Hematopoietic multipotent progenitor cell (in vitro differentiated cells): ENCODE measurements around the gene DNAH14. TPM values are rescaled to one million over a fixed set of nuclear protein-coding genes. Genes with fewer than 3 reads are reported as not detected.
"Not testable (repeated sequence)": the region's sequence is repeated elsewhere in the genome, so short reads cannot be mapped to it uniquely, and the experiment has no call there.

Source experiments
- DNase-seq, 3 donors: peaks; one replicate each; pipeline ENCODE4 v3.0.0-alpha.2; 2011 to 2015; ENCODE audit warnings: low read depth in 2 of 3, low spot score in 2 of 3
- total RNA-seq: library from RNA; depleted of rRNA; stranded (reverse); fragments of >200 nt; gene quantifications from one replicate; pipeline ENCODE4 v1.2.3, GENCODE V29; 2012

The DNAH14 gene
- total RNA-seq, 1 donor = 5.4 TPM

DNA sequence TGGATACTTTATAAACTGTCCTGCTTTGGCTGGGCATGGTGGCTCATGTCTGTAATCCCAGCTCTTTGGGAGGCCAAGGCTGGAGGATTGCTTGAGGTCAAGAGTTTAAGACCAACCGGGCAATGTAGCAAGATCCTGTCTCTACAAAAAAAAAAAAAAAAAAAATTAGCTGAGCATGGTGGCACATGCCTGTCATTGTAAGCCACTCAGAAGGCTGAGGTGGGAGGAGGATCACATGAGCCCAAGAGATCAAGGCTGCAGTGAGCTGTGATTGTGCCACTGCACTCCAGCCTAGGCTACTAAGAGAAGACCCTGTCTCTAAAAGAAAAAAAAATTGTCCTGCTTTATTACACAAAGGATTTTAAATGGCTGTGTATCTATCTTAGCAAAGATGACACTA, 403.2 kb downstream of the DNAH14 start:
- no peak for DNase-seq

DNA sequence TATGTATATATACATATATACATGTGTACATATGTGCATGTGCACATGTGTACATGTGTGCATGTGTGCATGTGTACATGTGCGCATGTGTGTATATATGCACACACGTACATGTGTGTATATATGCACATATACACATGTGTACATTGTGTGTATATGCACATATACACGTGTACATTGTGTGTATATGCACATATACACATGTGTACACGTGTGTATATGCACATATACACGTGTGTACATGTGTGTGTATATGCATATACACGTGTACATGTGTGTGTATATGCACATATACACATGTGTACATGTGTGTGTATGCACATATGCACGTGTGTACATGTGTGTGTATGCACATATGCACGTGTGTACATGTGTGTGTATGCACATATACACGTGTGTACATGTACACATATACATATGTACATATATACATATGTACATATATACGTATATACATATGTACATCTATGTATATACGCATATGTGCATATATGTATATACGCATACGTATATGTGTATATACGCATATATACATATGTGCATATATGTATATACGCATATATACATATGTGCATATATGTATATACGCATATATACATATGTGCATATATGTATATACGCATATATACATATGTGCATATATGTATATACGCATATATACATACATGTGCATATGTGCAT, 405.8 kb downstream of the DNAH14 start:
- DNase-seq = not testable (repeated sequence)

DNA sequence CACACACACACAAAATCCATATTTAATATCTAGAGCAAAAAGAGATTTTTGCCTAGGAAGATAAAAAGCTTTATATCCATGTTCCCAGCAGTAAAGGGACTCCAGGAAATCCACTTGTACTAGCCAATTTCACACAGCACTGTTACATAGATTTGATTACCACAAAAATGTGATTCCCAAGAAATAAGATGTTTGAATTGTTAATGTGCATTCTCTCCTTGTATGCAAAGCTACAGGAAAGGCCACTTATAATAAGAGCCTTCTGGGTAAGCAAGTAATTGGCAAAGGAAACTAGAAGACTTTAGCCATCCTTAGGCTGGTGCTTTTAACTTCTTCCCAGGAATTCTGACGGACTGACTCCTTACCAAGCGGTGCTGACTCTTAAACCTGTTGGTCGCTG, 409.1 kb downstream of the DNAH14 start:
- no peak for DNase-seq

DNA sequence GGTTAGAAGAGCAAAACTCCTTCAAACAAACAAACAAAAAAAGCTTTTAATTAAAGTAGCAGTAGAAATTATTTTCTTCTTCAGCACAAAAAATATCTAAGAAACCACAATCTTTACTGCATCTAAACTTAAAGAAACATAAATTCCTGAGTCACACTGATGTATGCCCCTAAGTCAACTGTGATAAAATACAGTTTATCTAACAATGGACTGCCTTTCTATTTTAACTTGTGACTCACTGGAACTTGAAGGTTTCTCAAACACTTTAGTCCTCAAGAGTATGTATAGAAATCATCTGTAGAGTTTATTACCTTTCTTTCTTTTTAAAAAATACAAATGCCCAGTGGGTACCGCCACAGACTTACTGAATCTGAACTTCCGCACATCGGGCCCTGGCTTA, 412.2 kb downstream of the DNAH14 start:
- DNase-seq = no peak

DNA sequence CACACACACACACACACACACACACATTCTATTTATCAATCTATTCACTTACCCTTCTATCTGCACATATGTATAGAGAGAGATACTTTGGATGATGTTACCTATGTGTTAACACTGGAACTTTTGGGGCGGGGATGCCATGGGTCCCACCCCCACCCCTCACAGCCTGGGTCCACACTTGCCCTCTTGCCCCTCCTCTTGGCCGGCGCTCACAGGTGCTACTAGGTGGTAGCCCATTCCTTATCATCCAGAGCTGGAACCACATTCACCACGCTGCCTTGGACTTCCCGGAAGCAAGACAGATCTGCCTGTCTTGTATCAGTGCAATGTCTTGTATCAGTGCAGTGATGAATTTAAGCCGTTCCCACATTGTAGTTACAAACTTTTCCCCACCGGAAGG, 413.2 kb downstream of the DNAH14 start:
- DNase-seq = no peak

DNA sequence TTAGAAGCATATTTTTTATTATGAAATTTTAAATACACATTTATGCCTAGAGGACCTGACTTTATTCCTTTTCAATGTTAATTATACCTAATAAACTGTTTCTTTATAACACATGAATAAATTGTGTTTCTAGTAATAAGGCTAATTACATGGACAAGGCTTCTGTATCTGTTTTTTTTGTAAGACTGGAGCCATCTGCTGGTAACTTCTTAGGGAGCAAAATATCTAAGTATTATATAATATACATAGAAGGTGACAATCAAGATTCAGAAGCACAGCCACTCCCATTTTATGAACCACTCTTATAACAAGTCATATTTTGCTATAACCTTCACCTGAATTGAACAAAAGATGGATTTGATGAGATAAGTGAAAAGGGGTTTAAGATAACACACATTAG, 414.1 kb downstream of the DNAH14 start:
- peak in 2 of 3 donors; percentile 3 to 44 for DNase-seq

DNA sequence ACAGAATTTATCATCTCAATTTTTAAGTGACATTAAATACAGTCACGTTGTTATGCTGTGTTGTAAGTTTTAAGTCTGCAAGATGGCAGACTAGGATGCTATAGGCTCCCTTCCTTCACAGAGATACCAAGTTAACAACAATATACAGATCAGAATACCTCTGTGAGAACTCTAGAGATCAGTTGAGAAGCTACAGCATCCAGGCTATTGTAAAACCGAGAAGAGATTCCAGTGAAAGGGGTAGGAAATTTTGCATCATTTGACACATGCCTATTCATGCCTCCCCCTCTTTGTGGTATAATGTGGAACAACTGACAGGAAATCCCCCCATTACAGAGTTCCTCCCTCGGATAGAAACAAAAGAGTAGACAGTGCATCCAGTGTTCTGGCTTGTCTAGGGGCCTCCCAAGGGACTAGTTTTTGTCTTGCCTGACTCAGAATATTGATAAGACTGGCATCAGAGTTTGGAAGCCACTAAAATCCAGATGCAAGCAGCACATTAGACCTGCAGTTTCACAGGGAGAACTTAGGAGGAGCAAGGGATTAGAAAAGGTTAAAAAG, 417.7 kb downstream of the DNAH14 start:
- DNase-seq = peak in 1 of 3 donors; percentile 8

DNA sequence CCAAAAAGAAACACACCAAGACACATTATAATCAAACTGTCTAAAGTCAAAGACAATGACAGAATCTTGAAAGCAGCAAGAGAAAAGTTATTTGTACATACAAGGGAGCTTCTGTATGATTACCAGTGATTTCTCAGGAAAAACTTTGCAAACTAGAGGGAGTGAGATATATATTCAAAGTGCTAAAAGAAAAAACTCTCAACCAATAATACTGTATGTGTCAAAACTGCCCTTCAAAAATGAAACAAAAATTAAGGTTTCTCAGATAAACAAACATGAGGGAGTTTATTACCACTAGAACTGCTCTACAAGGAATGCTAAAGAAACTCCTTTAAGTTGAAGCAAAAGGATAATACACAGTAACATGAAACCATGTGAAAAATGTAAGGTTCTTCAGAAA, 418.9 kb downstream of the DNAH14 start:
- no peak for DNase-seq

DNA sequence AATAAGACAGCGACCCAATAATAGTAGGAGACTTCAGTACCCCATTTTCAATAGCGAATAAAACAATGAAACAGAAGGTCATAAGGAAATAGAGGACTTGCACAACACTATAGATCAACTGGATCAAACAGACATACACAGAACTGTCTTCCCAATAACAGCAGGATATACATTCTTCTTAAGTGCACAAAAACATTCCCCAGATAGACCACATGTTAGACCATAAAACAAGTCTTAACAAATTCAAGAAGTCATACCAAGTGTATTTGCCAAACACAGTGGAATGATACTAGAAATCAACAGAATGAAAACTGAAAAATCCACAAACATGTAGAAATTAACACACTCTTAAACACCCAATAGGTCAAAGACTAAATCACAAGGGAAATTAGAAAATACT, 420.4 kb downstream of the DNAH14 start:
- no peak for DNase-seq

DNA sequence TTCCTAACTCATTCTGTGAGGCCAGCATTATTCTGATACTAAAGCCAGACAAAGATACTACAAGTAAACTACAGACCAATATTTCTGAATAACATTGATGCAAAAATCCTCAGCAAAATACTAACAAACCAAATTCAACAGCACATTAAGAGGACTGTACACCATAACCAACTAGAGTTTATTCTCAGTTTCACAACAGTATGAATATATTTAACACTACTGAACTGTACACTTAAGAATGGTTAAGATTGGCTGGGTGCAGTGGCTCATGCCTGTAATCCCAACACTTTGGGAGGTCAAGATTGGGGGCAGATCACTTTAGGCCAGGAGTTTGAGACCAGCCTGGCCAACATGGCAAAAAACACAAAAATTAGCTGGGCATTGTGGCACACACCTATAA, 421.4 kb downstream of the DNAH14 start:
- no peak for DNase-seq

DNA sequence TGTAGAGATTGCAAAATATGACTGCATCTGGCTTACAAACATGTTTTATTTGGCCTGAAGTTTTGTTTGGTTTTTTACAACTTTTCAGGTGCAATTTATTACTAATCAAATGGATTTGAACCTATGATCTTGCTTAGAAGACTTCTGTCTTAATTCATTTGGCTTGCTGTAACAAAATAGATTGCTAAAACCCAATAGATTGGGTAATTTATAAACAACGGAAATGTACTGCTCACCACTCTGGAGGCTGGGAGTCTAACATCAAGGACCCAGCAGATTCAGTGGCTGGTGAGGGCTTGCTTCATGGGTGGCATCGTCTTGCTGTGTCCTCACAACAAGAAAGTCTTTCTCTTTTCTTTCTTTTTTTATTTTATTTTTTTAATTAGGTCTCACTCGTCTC, 425.4 kb downstream of the DNAH14 start:
- DNase-seq = no peak

DNA sequence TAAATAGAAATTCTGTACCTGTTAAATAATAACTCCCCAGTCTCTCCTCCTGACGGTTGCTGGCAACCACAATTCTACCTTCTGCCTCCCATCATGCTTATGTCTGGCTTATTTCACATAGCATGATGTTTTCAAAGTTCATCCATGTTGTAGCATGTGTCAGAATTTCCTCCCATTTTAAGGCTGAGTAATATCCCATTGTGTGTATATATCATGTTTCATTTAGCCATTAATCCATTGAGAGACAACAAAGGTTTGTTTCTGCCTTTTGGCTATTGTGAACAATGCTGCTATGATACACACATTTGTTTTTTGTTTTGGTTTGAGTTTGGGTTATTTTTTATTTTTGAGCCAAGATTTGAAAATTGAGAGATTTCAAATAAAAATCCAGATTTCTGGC, 426.4 kb downstream of the DNAH14 start:
- DNase-seq = no peak

DNA sequence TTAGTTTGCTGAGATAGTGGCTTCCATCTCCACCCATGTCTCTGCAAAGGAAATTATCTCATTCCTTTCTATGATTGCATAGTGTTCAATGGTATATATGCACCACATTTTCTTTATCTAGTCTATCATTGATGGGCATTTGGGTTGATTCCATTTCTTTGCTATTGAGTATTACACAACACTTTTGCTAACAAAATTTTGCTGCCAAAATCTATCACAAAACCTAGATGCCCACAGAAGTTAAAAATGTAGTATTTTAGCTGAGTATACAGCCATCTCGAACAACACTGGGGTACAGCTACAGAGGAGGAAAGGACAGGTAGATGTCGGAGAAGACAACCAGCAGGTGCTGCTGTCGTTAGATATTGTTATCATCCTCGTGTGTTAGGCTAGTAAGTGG, 430.6 kb downstream of the DNAH14 start:
- no peak for DNase-seq

DNA sequence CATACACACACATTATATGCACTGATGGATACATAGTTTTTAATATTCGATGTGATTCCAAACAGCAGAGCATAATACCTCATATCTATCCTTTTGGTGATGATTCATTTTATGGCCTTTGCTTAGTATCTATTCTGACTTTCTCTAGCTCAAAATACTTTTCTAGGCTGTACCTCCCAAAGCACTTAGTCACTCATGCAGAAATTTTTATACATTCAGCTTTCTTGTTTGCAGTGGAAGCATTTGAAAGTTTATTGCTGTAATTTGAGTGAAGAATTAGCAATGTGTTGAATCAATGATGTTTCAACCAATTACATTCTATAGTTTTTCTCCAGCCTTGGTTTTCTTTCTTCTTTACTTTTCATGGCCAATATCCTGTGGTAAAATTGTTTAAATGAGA, 431.7 kb downstream of the DNAH14 start:
- DNase-seq = no peak

DNA sequence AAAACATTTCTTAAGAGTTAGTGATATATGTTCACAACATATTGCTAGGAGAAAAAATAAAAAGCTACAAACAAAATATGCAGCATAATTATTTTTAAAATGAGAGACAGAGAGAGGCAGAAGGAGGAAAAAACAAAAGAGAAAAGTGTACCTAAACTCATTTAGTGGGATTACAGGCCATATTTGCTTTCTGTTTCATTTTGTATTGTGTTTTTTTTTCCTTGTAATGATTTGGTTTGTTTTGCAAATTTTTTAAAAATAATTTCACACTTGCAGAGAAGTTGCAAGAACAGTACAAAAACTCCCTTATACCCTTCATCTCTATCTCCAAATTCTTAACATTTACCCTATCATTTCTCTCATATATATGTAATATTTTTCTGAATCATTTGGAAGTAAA, 433.3 kb downstream of the DNAH14 start:
- no peak for DNase-seq

DNA sequence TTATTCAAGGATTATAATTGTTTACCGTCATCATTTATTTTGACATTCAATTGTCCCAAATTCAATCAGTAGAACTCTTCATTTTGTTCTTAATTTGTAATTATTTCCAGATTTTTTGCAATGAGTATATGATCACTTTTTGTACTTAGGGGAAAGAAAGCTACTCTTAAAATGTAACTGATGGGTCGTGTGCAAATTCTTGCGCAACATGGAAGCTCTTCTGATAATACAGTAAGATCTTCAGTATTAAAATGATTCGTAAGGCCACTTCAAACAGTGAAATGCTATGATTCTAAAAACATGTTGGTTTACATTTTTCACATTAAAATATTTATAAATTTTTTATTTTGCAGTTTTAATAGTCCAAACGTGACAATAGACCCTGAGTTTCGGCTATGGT, 435.0 kb downstream of the DNAH14 start:
- DNase-seq = no peak

DNA sequence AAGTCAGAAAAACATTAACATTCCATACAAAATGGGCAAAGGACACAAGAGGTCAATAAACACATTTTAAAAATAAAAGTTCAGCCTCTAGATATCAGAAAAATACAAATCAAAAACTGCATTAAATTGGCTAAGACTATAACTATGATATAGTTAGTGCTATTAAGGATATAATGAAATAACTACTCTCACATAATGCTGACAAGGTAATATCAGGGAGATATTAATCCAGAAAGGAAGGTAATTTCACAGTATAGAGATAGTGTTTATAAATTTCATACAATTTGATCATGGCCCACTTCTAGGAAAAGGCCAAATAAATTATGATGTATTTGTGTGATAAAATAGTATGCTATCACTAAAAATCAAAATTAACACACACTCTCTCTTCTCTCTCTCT, 436.5 kb downstream of the DNAH14 start:
- no peak for DNase-seq

DNA sequence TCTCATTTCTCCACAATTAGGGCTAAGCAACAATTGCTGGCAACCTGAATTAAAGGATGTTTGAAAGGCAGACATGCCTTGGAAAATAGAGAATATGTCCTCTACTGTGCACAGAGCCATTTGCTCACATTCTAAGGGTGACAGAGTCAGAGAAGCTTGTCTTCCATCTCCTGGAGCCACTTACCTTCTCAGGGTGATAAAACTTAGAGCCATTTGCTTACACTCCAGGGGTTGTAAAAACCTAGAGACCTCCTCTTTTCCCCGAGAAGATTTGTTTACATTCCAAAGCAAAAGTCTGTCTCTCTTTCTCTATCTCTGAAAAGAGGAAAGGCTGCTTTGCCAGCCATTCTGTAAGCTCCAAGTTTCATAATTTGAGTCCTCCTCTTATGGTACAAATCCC, 437.1 kb downstream of the DNAH14 start:
- no peak for DNase-seq

DNA sequence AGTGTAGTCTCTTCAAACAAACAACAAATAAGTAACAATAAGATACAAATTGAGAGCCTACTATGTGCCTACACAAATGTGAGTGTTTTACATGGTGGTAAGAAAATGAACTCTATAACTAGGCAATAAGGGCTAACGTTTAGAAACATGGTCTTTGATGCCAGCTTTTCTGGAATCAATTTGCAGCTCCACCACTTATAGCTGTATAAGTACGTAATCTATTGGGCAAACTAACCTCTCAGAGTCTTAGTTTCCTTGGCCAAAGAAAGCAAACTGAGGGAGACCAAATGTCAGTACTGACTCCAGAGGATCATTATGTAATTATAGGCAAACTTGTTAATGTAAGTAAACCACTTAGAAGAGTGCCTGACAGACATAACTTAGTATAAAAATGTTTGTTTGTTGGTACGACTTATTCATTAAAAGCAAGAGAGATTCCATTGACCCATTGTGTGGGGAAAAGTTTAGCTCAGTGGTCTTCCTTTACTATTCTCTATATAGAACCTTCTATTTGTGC, 438.6 kb downstream of the DNAH14 start:
- DNase-seq = no peak

DNA sequence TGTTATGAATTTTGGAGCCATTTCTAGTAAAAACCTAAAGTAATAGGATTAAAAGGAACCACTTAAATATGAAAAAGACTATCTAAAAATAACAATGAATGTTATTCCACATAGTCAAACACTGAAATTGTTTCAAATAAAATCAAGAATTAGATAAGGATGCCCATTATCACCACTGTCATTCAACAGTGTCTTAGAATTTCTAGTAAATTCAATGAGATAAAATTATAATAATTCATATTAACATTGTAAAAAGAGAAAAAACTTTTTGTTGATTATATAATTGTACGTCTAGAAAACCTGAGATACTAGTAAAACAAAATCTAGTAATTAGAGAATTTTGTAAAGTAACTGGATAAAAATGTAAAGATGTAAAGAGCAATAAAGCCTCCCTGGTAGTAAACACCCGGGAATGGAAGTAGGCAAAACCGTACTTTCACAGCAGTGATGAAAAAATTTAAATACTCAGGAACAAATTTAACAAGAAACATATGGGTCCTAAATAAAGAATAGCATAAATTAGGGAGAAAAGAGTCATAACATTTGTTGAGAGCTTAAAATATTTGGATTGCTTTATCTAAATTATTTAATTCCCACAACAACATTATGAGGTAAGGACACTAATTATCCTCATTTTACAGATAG, 442.0 kb downstream of the DNAH14 start:
- no peak for DNase-seq

DNA sequence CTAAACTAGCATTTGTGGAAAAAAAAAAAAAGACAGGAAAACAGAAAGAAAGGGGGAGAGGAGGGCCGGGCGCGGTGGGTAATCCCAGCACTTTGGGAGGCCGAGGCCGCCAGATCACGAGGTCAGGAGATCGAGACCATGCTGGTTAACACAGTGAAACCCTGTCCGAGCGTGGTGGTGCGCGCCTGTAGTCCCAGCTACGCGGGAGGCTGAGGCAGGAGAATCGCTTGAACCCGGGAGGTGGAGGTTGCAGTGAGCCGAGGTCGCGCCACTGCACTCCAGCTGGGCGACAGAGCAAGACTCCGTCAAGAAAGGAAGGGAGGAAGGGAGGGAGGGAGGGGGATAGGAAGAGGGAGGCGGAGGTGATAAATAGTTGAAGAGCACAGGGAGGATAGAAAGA, 443.7 kb downstream of the DNAH14 start:
- DNase-seq = no peak

DNA sequence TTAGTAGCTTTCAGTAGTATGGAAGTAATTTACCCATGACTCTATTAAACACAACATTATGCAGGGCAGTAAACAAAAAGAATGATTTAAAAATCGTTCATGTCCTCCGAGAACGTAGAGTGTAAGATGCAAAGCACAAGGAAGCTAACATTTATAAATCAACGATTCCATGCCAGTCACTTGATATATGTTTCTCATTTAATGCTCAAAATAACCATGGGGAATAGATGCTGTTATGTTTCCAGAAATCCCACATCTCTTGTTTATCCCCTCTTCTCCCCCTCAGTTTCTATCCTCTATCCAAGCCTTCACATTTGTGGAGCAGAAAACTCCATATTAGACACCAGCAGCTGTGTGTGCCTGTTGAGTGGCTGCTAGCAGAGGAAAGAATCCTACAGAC, 445.5 kb downstream of the DNAH14 start:
- no peak for DNase-seq
